Neutrophil (primary cell): ENCODE results near the gene IRF8.

Experiments
- H3K27ac ChIP-seq: fragments of 200-600 bp; sonication (generic); 2 replicates; pipeline ENCODE4 v1.5.1; 2016; ENCODE audit warnings: mild to moderate bottlenecking, moderate library complexity
- H3K27me3 ChIP-seq: fragments of 200-600 bp; sonication (generic); 2 replicates; pipeline ENCODE4 v1.6.0; 2016; ENCODE audit warnings: mild to moderate bottlenecking
- H3K36me3 ChIP-seq: fragments of 200-600 bp; sonication (generic); 2 replicates; pipeline ENCODE4 v1.5.1; 2017
- H3K4me1 ChIP-seq, 2 experiments: fragments of 200-600 bp in 1 of 2; sonication (generic) in 1 of 2; 1 replicate in 1 of 2; 2 replicates in 1 of 2; pipeline versions ENCODE4 v1.5.1 to v1.6.1; 2013 to 2016; ENCODE audit warnings: low read depth in 1 of 2, low read length in 1 of 2, mild to moderate bottlenecking in 1 of 2, moderate library complexity in 1 of 2; ENCODE audit not compliant: control insufficient read depth in 1 of 2, insufficient read depth in 1 of 2
- H3K4me3 ChIP-seq, 2 experiments: fragments of 200-600 bp in 1 of 2; sonication (generic) in 1 of 2; 1 replicate in 1 of 2; 2 replicates in 1 of 2; pipeline ENCODE4 v1.5.1; 2013 to 2016; ENCODE audit warnings: low read depth in 1 of 2, low read length in 1 of 2, mild to moderate bottlenecking in 1 of 2, moderate library complexity in 1 of 2
- H3K9me3 ChIP-seq: fragments of 200-600 bp; sonication (generic); 2 replicates; pipeline ENCODE4 v1.5.1; 2016
- CTCF ChIP-seq: fragments of 200-600 bp; sonication (generic); IDR thresholded peaks from 2 replicates; pipeline ENCODE4 v1.5.1; 2016; ENCODE audit warnings: antibody characterized with exemption

The IRF8 gene

GRCh38 chr16:85960486-85961046 is 61.6 kb downstream of the IRF8 start:
- Histone ChIP-seq H3K27me3 (peaks cover 12% of the 10 kb centered on the region), H3K4me1 (no peaks in the 10 kb centered on the region), H3K4me3 (no peak overlapping the region), H3K36me3 (no peaks in the 10 kb centered on the region), H3K9me3 (no peaks in the 10 kb centered on the region), H3K27ac (no peak overlapping the region)
- TF ChIP-seq CTCF: no peak

- no peaks in the 10 kb centered on the region for H3K36me3 ChIP-seq
- H3K4me3 ChIP-seq: no peak overlapping the region
- no peaks in the 10 kb centered on the region for H3K9me3 ChIP-seq
- no peak for TF ChIP-seq CTCF
- H3K27ac ChIP-seq: no peak overlapping the region
- no peaks in the 10 kb centered on the region for H3K4me1 ChIP-seq
- peaks cover 19% of the 10 kb centered on the region for H3K27me3 ChIP-seq
These were observed 63.3 kb downstream of the IRF8 start for GRCh38 chr16:85961988-85962915.

- no peaks in the 10 kb centered on the region for H3K4me1 ChIP-seq
- no peak overlapping the region for H3K4me3 ChIP-seq
- H3K36me3 ChIP-seq: no peaks in the 10 kb centered on the region
- TF ChIP-seq CTCF: no peak
- H3K27ac ChIP-seq: no peak overlapping the region
- no peaks in the 10 kb centered on the region for H3K9me3 ChIP-seq
- peaks cover 25% of the 10 kb centered on the region for H3K27me3 ChIP-seq
These were observed 64.9 kb downstream of the IRF8 start for GRCh38 chr16:85963753-85964285.

GRCh38 chr16:85965125-85965524 is 66.2 kb downstream of the IRF8 start:
- no peak for TF ChIP-seq CTCF
- Histone ChIP-seq H3K9me3 (no peaks in the 10 kb centered on the region), H3K4me1 (no peaks in the 10 kb centered on the region), H3K36me3 (no peaks in the 10 kb centered on the region), H3K4me3 (no peak overlapping the region), H3K27ac (no peak overlapping the region), H3K27me3 (peaks cover 38% of the 10 kb centered on the region)

GRCh38 chr16:85967111-85967510 is 68.1 kb downstream of the IRF8 start:
- Histone ChIP-seq H3K4me3 (no peak overlapping the region), H3K9me3 (no peaks in the 10 kb centered on the region), H3K27ac (no peak overlapping the region), H3K4me1 (no peaks in the 10 kb centered on the region), H3K36me3 (no peaks in the 10 kb centered on the region), H3K27me3 (peaks cover 45% of the 10 kb centered on the region)
- TF ChIP-seq CTCF: no peak
